HFF-Myc (cell line): ENCODE data around the gene GOLT1A.
A peak's percentile ranks its signal among the peaks of the same experiment; 100 is the strongest.

Source experiments
- DNase-seq: peaks from one replicate; pipeline ENCODE4 v3.0.0-alpha.2; 2011; ENCODE audit warnings: low read depth; ENCODE audit errors: extremely low read depth
- H3K4me3 ChIP-seq: replicated peaks from 2 replicates; pipeline ENCODE4 v1.5.1; 2011; ENCODE audit warnings: low read depth, mild to moderate bottlenecking, control low read depth, low read length
- CTCF ChIP-seq: IDR thresholded peaks from 2 replicates; pipeline ENCODE4 v1.5.1; 2012; ENCODE audit warnings: mild to moderate bottlenecking, low read depth, low read length, control low read depth; ENCODE audit errors: missing control alignments

Gene GOLT1A

GRCh38 chr1:204151552-204152309 is 62.1 kb downstream of the GOLT1A start, which contains the start of gene ETNK2:
Gene ETNK2, minus strand, starts transcription at chr1:204152044. Its CDS starts 192 bp downstream, at chr1:204151852.
- peak within 1 kb of the TSS; percentile 50 for H3K4me3 ChIP-seq
- DNase-seq, result no peak
- no peak for TF ChIP-seq CTCF

- no peak for DNase-seq
- peak overlapping the region; percentile 50 for H3K4me3 ChIP-seq
- TF ChIP-seq CTCF, result no peak
These were observed 62.9 kb downstream of the GOLT1A start for GRCh38 chr1:204150702-204151551.

- TF ChIP-seq CTCF, result no peak
- no peak for DNase-seq
- no peak overlapping the region for H3K4me3 ChIP-seq
These were observed 63.9 kb downstream of the GOLT1A start for GRCh38 chr1:204149635-204150565.

- no peak overlapping the region for H3K4me3 ChIP-seq
- no peak for DNase-seq
- TF ChIP-seq CTCF, result no peak
These were observed 64.7 kb downstream of the GOLT1A start for GRCh38 chr1:204149107-204149506.
